Measurements from ENCODE around the gene TDO2.

Gene TDO2

GRCh38 chr4:155948541-155948940 is 45.0 kb downstream of the TDO2 start:
- no peak for ATAC-seq (ENCODE audit: low read depth)
- Histone ChIP-seq H3K4me3 (ENCODE audit: severe bottlenecking) (no peak overlapping the region), H3K27ac (ENCODE audit: poor library complexity, severe bottlenecking) (no peak overlapping the region), H3K9me3 (ENCODE audit: severe bottlenecking) (no peaks in the 10 kb centered on the region), H3K4me1 (ENCODE audit: insufficient read depth, poor library complexity, severe bottlenecking) (peaks cover 10% of the 10 kb centered on the region), H3K36me3 (ENCODE audit: low read depth) (no peaks in the 10 kb centered on the region), H3K27me3 (ENCODE audit: insufficient read depth, poor library complexity, severe bottlenecking) (no peaks in the 10 kb centered on the region)
- TF ChIP-seq, protein P1, sequence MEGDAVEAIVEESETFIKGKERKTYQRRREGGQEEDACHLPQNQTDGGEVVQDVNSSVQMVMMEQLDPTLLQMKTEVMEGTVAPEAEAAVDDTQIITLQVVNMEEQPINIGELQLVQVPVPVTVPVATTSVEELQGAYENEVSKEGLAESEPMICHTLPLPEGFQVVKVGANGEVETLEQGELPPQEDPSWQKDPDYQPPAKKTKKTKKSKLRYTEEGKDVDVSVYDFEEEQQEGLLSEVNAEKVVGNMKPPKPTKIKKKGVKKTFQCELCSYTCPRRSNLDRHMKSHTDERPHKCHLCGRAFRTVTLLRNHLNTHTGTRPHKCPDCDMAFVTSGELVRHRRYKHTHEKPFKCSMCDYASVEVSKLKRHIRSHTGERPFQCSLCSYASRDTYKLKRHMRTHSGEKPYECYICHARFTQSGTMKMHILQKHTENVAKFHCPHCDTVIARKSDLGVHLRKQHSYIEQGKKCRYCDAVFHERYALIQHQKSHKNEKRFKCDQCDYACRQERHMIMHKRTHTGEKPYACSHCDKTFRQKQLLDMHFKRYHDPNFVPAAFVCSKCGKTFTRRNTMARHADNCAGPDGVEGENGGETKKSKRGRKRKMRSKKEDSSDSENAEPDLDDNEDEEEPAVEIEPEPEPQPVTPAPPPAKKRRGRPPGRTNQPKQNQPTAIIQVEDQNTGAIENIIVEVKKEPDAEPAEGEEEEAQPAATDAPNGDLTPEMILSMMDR (IDR thresholded peaks at IDR 0.05; ENCODE audit: poor library complexity, severe bottlenecking), result no peak
- DNase-seq (ENCODE audit: low spot score), result no peak

DNA sequence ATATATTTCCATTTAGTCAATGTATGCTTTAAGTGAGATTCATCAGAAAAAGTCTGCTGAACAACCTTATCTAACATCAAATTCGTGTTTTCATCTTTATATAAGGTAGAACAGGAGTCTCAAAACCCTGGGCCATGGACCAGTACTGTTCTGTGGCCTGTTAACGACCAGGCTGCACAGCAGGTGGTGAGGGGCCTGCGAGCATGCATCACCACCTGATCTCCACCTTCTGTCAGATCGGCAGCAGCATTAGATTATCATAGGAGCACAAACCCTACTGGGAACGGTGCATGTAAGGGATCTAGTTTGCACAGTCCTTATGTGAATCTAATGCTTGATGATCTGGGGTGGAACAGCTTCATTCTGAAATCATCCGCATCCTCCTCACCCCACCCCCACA is 47.0 kb downstream of the TDO2 start:
- DNase-seq (ENCODE audit: low spot score), result no peak
- ATAC-seq (ENCODE audit: low read depth), result no peak
- no peaks in the 10 kb centered on the region for H3K27me3 ChIP-seq (ENCODE audit: insufficient read depth, poor library complexity, severe bottlenecking)
- TF ChIP-seq, protein P1 (IDR thresholded peaks at IDR 0.05; ENCODE audit: poor library complexity, severe bottlenecking), result no peak
- H3K4me1 ChIP-seq (ENCODE audit: insufficient read depth, poor library complexity, severe bottlenecking), result peaks cover 10% of the 10 kb centered on the region
- no peak overlapping the region for H3K4me3 ChIP-seq (ENCODE audit: severe bottlenecking)
- no peak overlapping the region for H3K27ac ChIP-seq (ENCODE audit: poor library complexity, severe bottlenecking)
- no peaks in the 10 kb centered on the region for H3K9me3 ChIP-seq (ENCODE audit: severe bottlenecking)
- H3K36me3 ChIP-seq (ENCODE audit: low read depth), result no peaks in the 10 kb centered on the region

- Histone ChIP-seq H3K27ac (ENCODE audit: poor library complexity, severe bottlenecking) (peak overlapping the region; percentile 49), H3K36me3 (ENCODE audit: low read depth) (no peaks in the 10 kb centered on the region), H3K9me3 (ENCODE audit: severe bottlenecking) (no peaks in the 10 kb centered on the region), H3K4me1 (ENCODE audit: insufficient read depth, poor library complexity, severe bottlenecking) (peaks cover 10% of the 10 kb centered on the region), H3K4me3 (ENCODE audit: severe bottlenecking) (peak overlapping the region; percentile 71), H3K27me3 (ENCODE audit: insufficient read depth, poor library complexity, severe bottlenecking) (no peaks in the 10 kb centered on the region)
- TF ChIP-seq, protein P1 (IDR thresholded peaks at IDR 0.05; ENCODE audit: poor library complexity, severe bottlenecking), result no peak
- DNase-seq (ENCODE audit: low spot score) (no peak), ATAC-seq (ENCODE audit: low read depth) (no peak)
Measured at GRCh38 chr4:155952501-155952901, 49.0 kb downstream of the TDO2 start.

- Histone ChIP-seq H3K27ac (ENCODE audit: poor library complexity, severe bottlenecking) (peak within 1 kb of the TSS; percentile 49), H3K9me3 (ENCODE audit: severe bottlenecking) (no peaks in the 10 kb centered on the region)
- ATAC-seq (ENCODE audit: low read depth), result peak; percentile 92
Measured at GRCh38 chr4:155953151-155954117, 49.9 kb downstream of the TDO2 start, which contains the start of gene CTSO. Gene CTSO (minus strand): TSS chr4:155953866. CDS start chr4:155953847, 19 bp downstream.

More at GRCh38 chr4:155953151-155954117, 49.9 kb downstream of the TDO2 start, which contains the start of gene CTSO:
- peak within 1 kb of the TSS; percentile 71 for H3K4me3 ChIP-seq (ENCODE audit: severe bottlenecking)
- H3K27me3 ChIP-seq (ENCODE audit: insufficient read depth, poor library complexity, severe bottlenecking), result no peaks in the 10 kb centered on the region
- TF ChIP-seq, protein P1 (IDR thresholded peaks at IDR 0.05; ENCODE audit: poor library complexity, severe bottlenecking), result peak; percentile 73
- no peaks in the 10 kb centered on the region for H3K36me3 ChIP-seq (ENCODE audit: low read depth)
- peaks cover 10% of the 10 kb centered on the region for H3K4me1 ChIP-seq (ENCODE audit: insufficient read depth, poor library complexity, severe bottlenecking)
- DNase-seq (ENCODE audit: low spot score), result peak; percentile 61

All from RWPE2 (cell line).